ENCODE measurements around the gene SDCCAG8. TPM values are rescaled to one million over a fixed set of nuclear protein-coding genes. Genes with fewer than 3 reads are reported as not detected.

Gene SDCCAG8
- total RNA-seq, 4 donors from 2014 or later, result 37.1 to 60.2 (median 48.6) TPM

GRCh38 chr1:243247901-243248300 lies 7.9 kb upstream of the SDCCAG8 start:
- DNase-seq (ENCODE audit: low spot score) (no peak), ATAC-seq (ENCODE audit: low FRiP score) (no peak)
- TF ChIP-seq, protein P1, sequence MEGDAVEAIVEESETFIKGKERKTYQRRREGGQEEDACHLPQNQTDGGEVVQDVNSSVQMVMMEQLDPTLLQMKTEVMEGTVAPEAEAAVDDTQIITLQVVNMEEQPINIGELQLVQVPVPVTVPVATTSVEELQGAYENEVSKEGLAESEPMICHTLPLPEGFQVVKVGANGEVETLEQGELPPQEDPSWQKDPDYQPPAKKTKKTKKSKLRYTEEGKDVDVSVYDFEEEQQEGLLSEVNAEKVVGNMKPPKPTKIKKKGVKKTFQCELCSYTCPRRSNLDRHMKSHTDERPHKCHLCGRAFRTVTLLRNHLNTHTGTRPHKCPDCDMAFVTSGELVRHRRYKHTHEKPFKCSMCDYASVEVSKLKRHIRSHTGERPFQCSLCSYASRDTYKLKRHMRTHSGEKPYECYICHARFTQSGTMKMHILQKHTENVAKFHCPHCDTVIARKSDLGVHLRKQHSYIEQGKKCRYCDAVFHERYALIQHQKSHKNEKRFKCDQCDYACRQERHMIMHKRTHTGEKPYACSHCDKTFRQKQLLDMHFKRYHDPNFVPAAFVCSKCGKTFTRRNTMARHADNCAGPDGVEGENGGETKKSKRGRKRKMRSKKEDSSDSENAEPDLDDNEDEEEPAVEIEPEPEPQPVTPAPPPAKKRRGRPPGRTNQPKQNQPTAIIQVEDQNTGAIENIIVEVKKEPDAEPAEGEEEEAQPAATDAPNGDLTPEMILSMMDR (IDR thresholded peaks at IDR 0.05), result no peak

GRCh38 chr1:243249214-243249613 lies 6.6 kb upstream of the SDCCAG8 start:
- TF ChIP-seq, protein P1 (IDR thresholded peaks at IDR 0.05), result no peak
- ATAC-seq (ENCODE audit: low FRiP score), result no peak
- no peak for DNase-seq (ENCODE audit: low spot score)

GRCh38 chr1:243250102-243250501 lies 5.7 kb upstream of the SDCCAG8 start:
- TF ChIP-seq, protein P1 (IDR thresholded peaks at IDR 0.05), result no peak
- ATAC-seq (ENCODE audit: low FRiP score) (no peak), DNase-seq (ENCODE audit: low spot score) (no peak)

- DNase-seq (ENCODE audit: low spot score) (no peak), ATAC-seq (ENCODE audit: low FRiP score) (no peak)
- TF ChIP-seq, protein P1 (IDR thresholded peaks at IDR 0.05), result no peak
Observed at GRCh38 chr1:243251539-243251938, 4.3 kb upstream of the SDCCAG8 start.

- ATAC-seq (ENCODE audit: low FRiP score) (no peak), DNase-seq (ENCODE audit: low spot score) (no peak)
- TF ChIP-seq, protein P1 (IDR thresholded peaks at IDR 0.05), result no peak
Observed at GRCh38 chr1:243253211-243253925, 2.5 kb upstream of the SDCCAG8 start.

GRCh38 chr1:243253926-243254232 lies 2.0 kb upstream of the SDCCAG8 start:
- TF ChIP-seq, protein P1 (IDR thresholded peaks at IDR 0.05), result no peak
- DNase-seq (ENCODE audit: low spot score) (no peak), ATAC-seq (ENCODE audit: low FRiP score) (no peak)

- DNase-seq (ENCODE audit: low spot score), result no peak
- ATAC-seq (ENCODE audit: low FRiP score), result peak; percentile 25
- TF ChIP-seq, protein P1 (IDR thresholded peaks at IDR 0.05), result no peak
Observed at GRCh38 chr1:243254233-243254926, 1.5 kb upstream of the SDCCAG8 start.
